HepG2 (cell line): ENCODE results near the gene FGFR2. TPM values are rescaled to one million over a fixed set of nuclear protein-coding genes. Genes with fewer than 3 reads are reported as not detected.

Source experiments
- ATAC-seq: fragments of 200-7000 bp; cut with Tn5 transposase; 3 replicates; pipeline ENCODE4 v1.9.1; 2020; ENCODE audit warnings: mild to moderate bottlenecking, moderate library complexity
- BruUV-seq: library from RNA; stranded (reverse); fragments of 400-500 nt; replicated peaks from 2 replicates; lab custom pipeline; 2021; lab: Mats Ljungman, UMichigan
- CTCF ChIA-PET: fragments of 300-600 bp; formaldehyde crosslinking; extraction: SDS; loops from one replicate; lab custom pipeline; 2021; ENCODE audit warnings: low total read pairs, inconsistent platforms, low intra/inter-chr PET ratio; lab: Yijun Ruan, JAX
- POLR2A ChIA-PET: fragments of 350-600 bp; sonication (Branson Sonifier 250); formaldehyde crosslinking; loops from one replicate; lab custom pipeline; 2020; ENCODE audit warnings: antibody characterized with exemption, inconsistent platforms; lab: Yijun Ruan, JAX
- DNase-seq: peaks from one replicate; pipeline ENCODE4 v3.0.0-alpha.2; 2015; ENCODE audit warnings: low spot score
- FAIRE-seq: peaks from 3 replicates; lab custom pipeline; 2011; peaks lifted over from hg19 to GRCh38; lab: Jason Lieb, UNC
- H2AFZ ChIP-seq: one replicate; pipeline ENCODE4 v1.6.1; 2011; ENCODE audit warnings: low read length, inconsistent platforms
- H3K27ac ChIP-seq: fragments of 300-600 bp; 3 replicates; pipeline ENCODE4 v1.8.0; 2011; ENCODE audit warnings: mixed run types, mild to moderate bottlenecking, mixed read lengths, low read length, inconsistent platforms; ENCODE audit not compliant: insufficient read depth; ENCODE audit errors: extremely low read length
- H3K27me3 ChIP-seq, 2 experiments: fragments of 200-600 bp in 1 of 2; 2 replicates in 1 of 2; 3 replicates in 1 of 2; pipeline versions ENCODE4 v1.6.0 to v1.8.0; 2011; ENCODE audit warnings: low read length in 2 of 2, mild to moderate bottlenecking in 2 of 2, moderate library complexity in 2 of 2, inconsistent platforms in 1 of 2; ENCODE audit not compliant: insufficient read depth in 2 of 2, control insufficient read depth in 1 of 2
- H3K36me3 ChIP-seq, 2 experiments: fragments of 200-600 bp in 1 of 2; replicated peaks in 1 of 2; 2 replicates in 1 of 2; 3 replicates in 1 of 2; pipeline versions ENCODE4 v1.5.1 to v1.8.0; 2011; ENCODE audit warnings: low read length in 2 of 2, inconsistent platforms in 1 of 2; ENCODE audit not compliant: insufficient read depth in 2 of 2, control insufficient read depth in 1 of 2
- H3K4me1 ChIP-seq: 2 replicates; pipeline ENCODE4 v1.5.1; 2012; ENCODE audit warnings: low read length, inconsistent platforms; ENCODE audit not compliant: insufficient read depth
- H3K4me2 ChIP-seq: 2 replicates; pipeline ENCODE4 v1.6.0; 2011; ENCODE audit warnings: low read depth, low read length, inconsistent platforms
- H3K4me3 ChIP-seq, 3 experiments: fragments of 200-600 bp in 1 of 3; sonication (generic), shearing (Covaris generic) in 1 of 3; replicated peaks in 1 of 3; 2 replicates each; pipeline ENCODE4 v1.5.1; 2011 to 2016; ENCODE audit warnings: low read length in 3 of 3, inconsistent platforms in 2 of 3, low read depth in 2 of 3, mild to moderate bottlenecking in 2 of 3, control low read depth in 1 of 3, mixed read lengths in 1 of 3; ENCODE audit not compliant: insufficient read depth in 1 of 3
- H3K79me2 ChIP-seq: one replicate; pipeline ENCODE4 v1.6.1; 2011; ENCODE audit warnings: low read length, inconsistent platforms; ENCODE audit not compliant: insufficient read depth
- H3K9ac ChIP-seq: 2 replicates; pipeline ENCODE4 v1.6.0; 2011; ENCODE audit warnings: mild to moderate bottlenecking, low read depth, low read length, inconsistent platforms; ENCODE audit not compliant: insufficient read depth
- H3K9me3 ChIP-seq: 2 replicates; pipeline ENCODE4 v1.5.1; 2012; ENCODE audit warnings: mild to moderate bottlenecking, low read length
- H4K20me1 ChIP-seq: 2 replicates; pipeline ENCODE4 v1.6.0; 2011; ENCODE audit warnings: inconsistent platforms, mild to moderate bottlenecking, low read length, moderate library complexity; ENCODE audit not compliant: insufficient read depth
- BATF2 ChIP-seq: sonication (generic); formaldehyde crosslinking; IDR thresholded peaks from 2 replicates; pipeline ENCODE4 v1.8.0; 2022; ENCODE audit warnings: mild to moderate bottlenecking, missing genetic modification reagents, moderate library complexity
- CENPX ChIP-seq: sonication (generic); formaldehyde crosslinking; IDR thresholded peaks from 2 replicates; pipeline ENCODE4 v1.9.0; 2021; ENCODE audit warnings: mild to moderate bottlenecking, missing genetic modification reagents, moderate library complexity
- FOXM1 ChIP-seq: sonication (generic); formaldehyde crosslinking; IDR thresholded peaks from 2 replicates; pipeline ENCODE4 v1.5.0; 2020; ENCODE audit warnings: missing genetic modification reagents
- HNRNPL ChIP-seq: fragments of 200-400 bp; formaldehyde crosslinking; IDR thresholded peaks from 2 replicates; pipeline ENCODE4 v1.6.1; 2017; ENCODE audit warnings: mild to moderate bottlenecking, low read depth, low read length
- MXD3 ChIP-seq: IDR thresholded peaks from 2 replicates; pipeline ENCODE4 v1.6.1; 2016; ENCODE audit warnings: mild to moderate bottlenecking, missing biosample characterization, missing genetic modification reagents
- NFYB ChIP-seq: sonication (generic); formaldehyde crosslinking; IDR thresholded peaks from 2 replicates; pipeline ENCODE4 v1.4.0; 2020; ENCODE audit warnings: missing genetic modification reagents
- TRIM24 ChIP-seq: sonication (generic); formaldehyde crosslinking; IDR thresholded peaks from 2 replicates; pipeline ENCODE4 v1.8.0; 2022; ENCODE audit warnings: mild to moderate bottlenecking, missing genetic modification reagents
- ZMYM2 ChIP-seq: sonication (generic); formaldehyde crosslinking; IDR thresholded peaks from 2 replicates; pipeline ENCODE4 v1.8.0; 2022; ENCODE audit warnings: mild to moderate bottlenecking, missing genetic modification reagents
- ZNF101 ChIP-seq: sonication (generic); formaldehyde crosslinking; IDR thresholded peaks from 2 replicates; pipeline ENCODE4 v1.4.0; 2020; ENCODE audit warnings: mild to moderate bottlenecking, low read depth, missing genetic modification reagents, borderline replicate concordance
- ZNF549 ChIP-seq: sonication (generic); formaldehyde crosslinking; IDR thresholded peaks from 2 replicates; pipeline ENCODE4 v1.5.0; 2020; ENCODE audit warnings: missing genetic modification reagents
- ZNF83 ChIP-seq: sonication (generic); formaldehyde crosslinking; IDR thresholded peaks from 2 replicates; pipeline ENCODE4 v1.4.0; 2020; ENCODE audit warnings: missing genetic modification reagents, mild to moderate bottlenecking, borderline replicate concordance
- ZSCAN20 ChIP-seq: sonication (generic); formaldehyde crosslinking; IDR thresholded peaks from 2 replicates; pipeline ENCODE4 v1.4.0; 2020; ENCODE audit warnings: missing genetic modification reagents, mild to moderate bottlenecking, borderline replicate concordance
- ZSCAN22 ChIP-seq: sonication (generic); formaldehyde crosslinking; IDR thresholded peaks from 2 replicates; pipeline ENCODE4 v1.4.0; 2020; ENCODE audit warnings: mild to moderate bottlenecking, missing genetic modification reagents
- WGBS: methylation state at CpG from one replicate; pipeline ENCODE4 v1.1.6; 2017; ENCODE audit warnings: low lambda C conversion rate; 5-methylcytosine and 5-hydroxymethylcytosine counted together
- in situ Hi-C: cut with HindIII; loops from 2 replicates; pipeline ENCODE4 v1.10.0; 2017; ENCODE audit warnings: low pct_unique_long_range_greater_than_20kb; ENCODE audit not compliant: extremely low pct_ligation_motif_present
- intact Hi-C: fragments of 100-400 bp; cut with micrococcal nuclease; formaldehyde crosslinking; loops from one replicate; pipeline ENCODE4 v1.10.0; 2022; ENCODE audit not compliant: unreplicated experiment
- polyA plus RNA-seq, 8 experiments: library from polyadenylated mRNA; depleted of rRNA in 3 of 8; stranded (reverse) in 7 of 8; unstranded in 1 of 8; fragments of >200 nt; fragmentation: Illumina TruSeq in 4 of 8; extraction: Trizol in 4 of 8; gene quantifications; 2 replicates each; pipeline versions ENCODE4 v1.2.1 to v1.2.3, GENCODE V29; 2011 to 2016; ENCODE audit warnings: low read depth in 4 of 8, missing spikeins in 1 of 8, mixed read lengths in 1 of 8; ENCODE audit not compliant: insufficient read depth in 1 of 8
- total RNA-seq, 5 experiments: library from RNA; depleted of rRNA; stranded (reverse); fragments of >200 nt; fragmentation: Illumina TruSeq; extraction: Trizol; gene quantifications; 2 replicates each; pipeline ENCODE4 v1.2.3, GENCODE V29; 2016; ENCODE audit warnings: low read depth in 1 of 5

FGFR2 gene
- total and polyA plus RNA-seq, 2 of the 13 experiments (the other 11 are each of a cell fraction or from before 2014, with no cell fraction given), result 1.6 to 2.6 TPM

- H3K79me2 ChIP-seq, result no peaks in the 10 kb centered on the region
- H3K27ac ChIP-seq, result no peak overlapping the region
- ATAC-seq (no peak), FAIRE-seq (no peak), DNase-seq (no peak)
- H3K9me3 ChIP-seq, result no peaks in the 10 kb centered on the region
- H3K4me1 ChIP-seq, result no peaks in the 10 kb centered on the region
- WGBS, result 30% methylated on average over 6 of the region's 6 CpGs
- intact Hi-C loops, result no loop called here
- peaks cover 1 to 35% of the 10 kb centered on the region in 2 experiments; a peak in 2 of 5 replicates for H3K27me3 ChIP-seq
- H4K20me1 ChIP-seq, result no peaks in the 10 kb centered on the region
- in situ Hi-C loops, result no loop called here
- H3K36me3 ChIP-seq, result no peaks in the 10 kb centered on the region
- H3K4me3 ChIP-seq, result no peak overlapping the region
- H3K4me2 ChIP-seq, result no peak overlapping the region
- ChIA-PET POLR2A (no interaction called here), CTCF (no interaction called here)
- no peak overlapping the region for H2AFZ ChIP-seq
- no peak for TF ChIP-seq FOXM1 (CRISPR knock-in tag)
- no TSS peak for BruUV-seq
- no peak overlapping the region for H3K9ac ChIP-seq
Measured at GRCh38 chr10:121459279-121459621, 139.0 kb downstream of the FGFR2 start.

GRCh38 chr10:121457729-121458128 is 140.5 kb downstream of the FGFR2 start:
- Histone ChIP-seq H3K79me2 (no peaks in the 10 kb centered on the region), H3K27me3 (peaks cover 1 to 29% of the 10 kb centered on the region in 2 experiments; a peak in 2 of 5 replicates), H3K9me3 (no peaks in the 10 kb centered on the region), H3K4me2 (no peak overlapping the region), H3K36me3 (no peaks in the 10 kb centered on the region), H3K9ac (no peak overlapping the region), H2AFZ (no peak overlapping the region), H4K20me1 (no peaks in the 10 kb centered on the region), H3K4me3 (no peak overlapping the region), H3K27ac (no peak overlapping the region), H3K4me1 (no peaks in the 10 kb centered on the region)
- ATAC-seq, result no peak
- CTCF ChIA-PET, result no interaction called here
- no peak for TF ChIP-seq TRIM24
- BruUV-seq, result no TSS peak
- 10% methylated on average over 3 of the region's 3 CpGs for WGBS
- DNase-seq, result no peak
- in situ Hi-C loops (no loop called here), intact Hi-C loops (no loop called here)
- POLR2A ChIA-PET, result no interaction called here
- FAIRE-seq, result no peak

GRCh38 chr10:121455377-121455776 is 142.9 kb downstream of the FGFR2 start:
- ChIA-PET CTCF (no interaction called here), POLR2A (no interaction called here)
- no peaks in the 10 kb centered on the region for H3K79me2 ChIP-seq
- H3K9ac ChIP-seq, result no peak overlapping the region
- BruUV-seq, result no TSS peak
- WGBS, result 35% methylated on average over 5 of the region's 5 CpGs
- FAIRE-seq, result no peak
- in situ Hi-C loops, result no loop called here
- no peak for ATAC-seq
- peak overlapping the region; percentile 5 for H2AFZ ChIP-seq
- DNase-seq, result no peak
- no peak overlapping the region for H3K27ac ChIP-seq
- no peaks in the 10 kb centered on the region for H3K36me3 ChIP-seq
- H4K20me1 ChIP-seq, result no peaks in the 10 kb centered on the region
- H3K27me3 ChIP-seq, result peaks cover 1 to 17% of the 10 kb centered on the region in 2 experiments; a peak in 2 of 5 replicates
- no peak overlapping the region for H3K4me3 ChIP-seq
- intact Hi-C loops, result no loop called here
- no peaks in the 10 kb centered on the region for H3K4me1 ChIP-seq
- H3K4me2 ChIP-seq, result no peak overlapping the region
- H3K9me3 ChIP-seq, result no peaks in the 10 kb centered on the region
- TF ChIP-seq NFYB (CRISPR knock-in tag) (no peak), ZNF101 (no peak), BATF2 (CRISPR knock-in tag) (no peak), HNRNPL (no peak), ZNF549 (CRISPR knock-in tag) (no peak), ZSCAN20 (no peak), ZNF83 (no peak), CENPX (no peak), ZSCAN22 (CRISPR knock-in tag) (no peak), MXD3 (no peak), ZMYM2 (no peak)
